ENCODE data around the gene STK38. TPM values are rescaled to one million over a fixed set of nuclear protein-coding genes. Genes with fewer than 3 reads are reported as not detected.
"Not testable (repeated sequence)": the region's sequence is repeated elsewhere in the genome, so short reads cannot be mapped to it uniquely, and the experiment has no call there.

The STK38 gene
- total and polyA plus RNA-seq, 8 donors = 4.7 to 18.4 (median 8.6) TPM

- no peaks in the 10 kb centered on the region for H3K36me3 ChIP-seq
- WGBS, 2 donors = 48 to 60% methylated on average over 3 of the region's 3 CpGs
- H3K27me3 ChIP-seq = no peaks in the 10 kb centered on the region
- DNase-seq = no peak
- intact Hi-C loops (cut with DNase I) = no loop called here
- no peak for ATAC-seq
- no peak for FAIRE-seq
- no peaks in the 10 kb centered on the region for H3K9me3 ChIP-seq
- no peak overlapping the region for H3K4me3 ChIP-seq
- H3K4me1 ChIP-seq = peaks cover 0 to 5% (median 4%) of the 10 kb centered on the region in 3 donors
- TF ChIP-seq CTCF (IDR thresholded peaks at IDR 0.05) = no peak
- no peak overlapping the region for H3K27ac ChIP-seq
Measured at GRCh38 chr6:36461646-36462045, 85.6 kb downstream of the STK38 start.

GRCh38 chr6:36460916-36461315 is 86.4 kb downstream of the STK38 start:
- no peak for ATAC-seq

GRCh38 chr6:36459501-36459900 is 87.8 kb downstream of the STK38 start:
- no peak for FAIRE-seq
- intact Hi-C loops (cut with DNase I) = no loop called here
- Histone ChIP-seq H3K36me3 (no peaks in the 10 kb centered on the region), H3K27ac (no peak overlapping the region), H3K4me3 (no peak overlapping the region), H3K4me1 (peaks cover 4 to 5% (median 4%) of the 10 kb centered on the region in 3 donors), H3K9me3 (no peaks in the 10 kb centered on the region), H3K27me3 (no peaks in the 10 kb centered on the region)
- ATAC-seq = no peak
- no peak for TF ChIP-seq CTCF (IDR thresholded peaks at IDR 0.05)
- DNase-seq = no peak

More at GRCh38 chr6:36460916-36461315, 86.4 kb downstream of the STK38 start:
- H3K4me1 ChIP-seq = peaks cover 0 to 5% (median 4%) of the 10 kb centered on the region in 3 donors
- no peaks in the 10 kb centered on the region for H3K9me3 ChIP-seq
- no peak for FAIRE-seq
- no peak for TF ChIP-seq CTCF (IDR thresholded peaks at IDR 0.05)
- H3K27ac ChIP-seq = no peak overlapping the region
- H3K27me3 ChIP-seq = no peaks in the 10 kb centered on the region
- intact Hi-C loops (cut with DNase I) = no loop called here
- no peak for DNase-seq
- H3K4me3 ChIP-seq = no peak overlapping the region
- H3K36me3 ChIP-seq = no peaks in the 10 kb centered on the region

- no peak overlapping the region for H3K4me3 ChIP-seq
- intact Hi-C loops (cut with DNase I) = no loop called here
- no peaks in the 10 kb centered on the region for H3K27me3 ChIP-seq
- no peak for DNase-seq
- peaks cover 4 to 5% (median 4%) of the 10 kb centered on the region in 3 donors for H3K4me1 ChIP-seq
- H3K36me3 ChIP-seq = no peaks in the 10 kb centered on the region
- no peak for TF ChIP-seq CTCF (IDR thresholded peaks at IDR 0.05)
- WGBS, 2 donors = 71 to 78% methylated on average over 3 of the region's 3 CpGs
- no peak overlapping the region for H3K27ac ChIP-seq
- no peak for FAIRE-seq
- H3K9me3 ChIP-seq = no peaks in the 10 kb centered on the region
- no peak for ATAC-seq
Measured at GRCh38 chr6:36455486-36456027, 91.7 kb downstream of the STK38 start.

- DNase-seq; H3K27ac ChIP-seq; ATAC-seq; H3K9me3 ChIP-seq; FAIRE-seq; H3K36me3 ChIP-seq; H3K4me1 ChIP-seq; intact Hi-C loops (cut with DNase I); H3K27me3 ChIP-seq; H3K4me3 ChIP-seq: not testable (repeated sequence)
- 98% methylated on average over 8 of the region's 8 CpGs for WGBS, 2 donors
Measured at GRCh38 chr6:36452897-36453296, 94.4 kb downstream of the STK38 start.

DNA sequence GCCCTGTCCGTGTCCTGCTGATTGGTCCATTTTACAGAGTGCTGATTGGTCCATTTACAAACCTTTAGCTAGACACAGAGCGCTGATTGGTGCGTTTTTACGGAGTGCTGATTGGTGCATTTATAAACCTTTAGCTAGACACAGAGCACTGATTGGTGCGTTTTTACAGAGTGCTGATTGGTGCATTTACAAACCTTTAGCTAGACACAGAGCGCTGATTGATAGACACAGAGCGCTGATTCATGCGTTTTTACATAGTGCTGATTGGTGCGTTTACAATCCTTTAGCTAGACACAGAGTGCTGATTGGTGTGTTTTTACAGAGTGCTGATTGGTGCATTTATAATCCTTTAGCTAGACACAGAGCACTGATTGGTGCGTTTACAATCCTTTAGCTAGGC is 98.1 kb downstream of the STK38 start:
- intact Hi-C loops (cut with DNase I); FAIRE-seq: not testable (repeated sequence)

More for the DNA sequence above, 98.1 kb downstream of the STK38 start:
- 97 to 99% methylated on average over 10 of the region's 10 CpGs for WGBS, 2 donors
- H3K36me3 ChIP-seq, ATAC-seq, H3K9me3 ChIP-seq, H3K27ac ChIP-seq, H3K27me3 ChIP-seq, DNase-seq, H3K4me3 ChIP-seq: not testable (repeated sequence)
- peaks cover 0 to 15% (median 15%) of the 10 kb centered on the region in 3 donors for H3K4me1 ChIP-seq
